NCI-H748 treated with DMSO at 0.1 percent for 48 hours (cell line): ENCODE data around the gene ASPSCR1.

Experiments used
- DNase-seq: peaks from one replicate; lab custom pipeline; 2025; lab: John Stamatoyannopoulos, UW

Gene ASPSCR1

GRCh38 chr17:82055965-82056728 is 78.7 kb downstream of the ASPSCR1 start:
- no peak for DNase-seq

GRCh38 chr17:82056729-82057621 is 79.5 kb downstream of the ASPSCR1 start:
- DNase-seq = no peak

GRCh38 chr17:82058230-82058854 is 80.9 kb downstream of the ASPSCR1 start:
- DNase-seq = no peak

GRCh38 chr17:82058855-82059249 is 81.4 kb downstream of the ASPSCR1 start:
- no peak for DNase-seq

- no peak for DNase-seq
These were observed 82.0 kb downstream of the ASPSCR1 start for GRCh38 chr17:82059272-82060000.

- no peak for DNase-seq
These were observed 82.6 kb downstream of the ASPSCR1 start for GRCh38 chr17:82060001-82060380.

GRCh38 chr17:82060614-82061013 is 83.2 kb downstream of the ASPSCR1 start:
- no peak for DNase-seq

GRCh38 chr17:82061047-82061925 is 83.9 kb downstream of the ASPSCR1 start:
- no peak for DNase-seq

- no peak for DNase-seq
These were observed 84.9 kb downstream of the ASPSCR1 start for GRCh38 chr17:82062076-82062983.

- DNase-seq = no peak
These were observed 85.5 kb downstream of the ASPSCR1 start for GRCh38 chr17:82062984-82063368.

GRCh38 chr17:82063424-82064415 is 86.3 kb downstream of the ASPSCR1 start:
- DNase-seq = no peak

GRCh38 chr17:82064433-82065192 is 87.2 kb downstream of the ASPSCR1 start:
- DNase-seq = no peak

- DNase-seq = no peak
These were observed 87.8 kb downstream of the ASPSCR1 start for GRCh38 chr17:82065193-82065637.

GRCh38 chr17:82065638-82066303 is 88.3 kb downstream of the ASPSCR1 start, which contains the start of gene DUS1L:
Gene DUS1L, minus strand, starts transcription at chr17:82065804. Its CDS starts 745 bp downstream, at chr17:82065059.
- no peak for DNase-seq
